Nephron (organoid): ENCODE measurements around the gene INCENP.

Experiments used
- H3K27ac Mint-ChIP-seq, 3 experiments: 2 replicates each; pipeline ENCODE4 v1.8.0; 2020; ENCODE audit warnings: mixed read lengths in 3 of 3, mild to moderate bottlenecking in 2 of 3, moderate library complexity in 1 of 3
- H3K27me3 Mint-ChIP-seq: 2 replicates; pipeline ENCODE4 v1.8.0; 2021; ENCODE audit warnings: low read depth, mild to moderate bottlenecking, moderate library complexity, mixed read lengths
- H3K36me3 Mint-ChIP-seq: 2 replicates; pipeline ENCODE4 v1.8.0; 2020; ENCODE audit warnings: low read depth, mixed read lengths
- H3K4me1 Mint-ChIP-seq: 2 replicates; pipeline ENCODE4 v1.8.0; 2020; ENCODE audit warnings: mixed read lengths
- H3K4me3 Mint-ChIP-seq, 3 experiments: 2 replicates each; pipeline ENCODE4 v1.8.0; 2020; ENCODE audit warnings: mild to moderate bottlenecking in 3 of 3, mixed read lengths in 3 of 3, moderate library complexity in 2 of 3
- H3K9me3 Mint-ChIP-seq: 2 replicates; pipeline ENCODE4 v1.8.0; 2020; ENCODE audit warnings: mixed read lengths
- CTCF ChIP-seq, 3 experiments: fragments of 200-600 bp; sonication (generic); IDR thresholded peaks; one replicate each; pipeline ENCODE4 v1.5.0; 2021; ENCODE audit warnings: antibody characterized with exemption in 3 of 3; ENCODE audit not compliant: unreplicated experiment in 3 of 3

INCENP gene

GRCh38 chr11:62125316-62125715 is 1.5 kb downstream of the INCENP start:
- H3K27me3 Mint-ChIP-seq: no peaks in the 10 kb centered on the region
- H3K27ac Mint-ChIP-seq: peak overlapping the region in 1 of 3 experiments; percentile 25
- peak overlapping the region; percentile 97 to 100 (median 99) for H3K4me3 Mint-ChIP-seq
- H3K4me1 Mint-ChIP-seq: peaks cover 19% of the 10 kb centered on the region
- no peaks in the 10 kb centered on the region for H3K9me3 Mint-ChIP-seq
- TF ChIP-seq CTCF (IDR thresholded peaks at IDR 0.05; ENCODE audit: unreplicated experiment in 3 of 3): no peak
- H3K36me3 Mint-ChIP-seq: peaks cover 17% of the 10 kb centered on the region

GRCh38 chr11:62125881-62126280 is 2.1 kb downstream of the INCENP start:
- no peak overlapping the region for H3K27ac Mint-ChIP-seq
- H3K4me3 Mint-ChIP-seq: peak overlapping the region; percentile 97 to 100 (median 99)
- peaks cover 23% of the 10 kb centered on the region for H3K36me3 Mint-ChIP-seq
- H3K27me3 Mint-ChIP-seq: no peaks in the 10 kb centered on the region
- no peaks in the 10 kb centered on the region for H3K9me3 Mint-ChIP-seq
- no peak for TF ChIP-seq CTCF (IDR thresholded peaks at IDR 0.05; ENCODE audit: unreplicated experiment in 3 of 3)
- H3K4me1 Mint-ChIP-seq: peaks cover 19% of the 10 kb centered on the region

DNA sequence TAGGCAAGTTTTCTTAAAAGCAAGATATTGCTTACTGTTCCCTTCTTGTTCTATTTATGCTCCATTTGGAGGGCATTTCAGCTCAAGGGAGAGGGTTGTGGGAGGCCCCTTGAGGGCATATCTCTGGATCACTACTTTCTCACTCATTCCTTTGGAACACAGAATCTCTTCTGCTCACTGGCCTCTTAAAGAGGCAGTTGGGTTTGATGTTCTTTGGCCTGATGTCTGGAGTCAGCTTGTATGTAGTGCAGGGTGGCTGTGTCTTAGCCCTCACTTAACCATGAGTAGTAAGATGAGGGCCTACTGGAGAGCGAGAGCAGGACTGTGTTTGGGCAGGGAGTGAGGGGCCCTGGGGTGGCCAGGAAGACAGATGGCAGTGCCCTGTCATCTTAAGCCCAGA is 3.6 kb downstream of the INCENP start:
- Mint-ChIP-seq H3K4me1 (peaks cover 15% of the 10 kb centered on the region), H3K36me3 (peaks cover 36% of the 10 kb centered on the region), H3K9me3 (no peaks in the 10 kb centered on the region), H3K27ac (no peak overlapping the region), H3K27me3 (no peaks in the 10 kb centered on the region), H3K4me3 (peak overlapping the region in 1 of 3 experiments; percentile 36)
- TF ChIP-seq CTCF (IDR thresholded peaks at IDR 0.05; ENCODE audit: unreplicated experiment in 3 of 3): no peak

GRCh38 chr11:62127941-62128770 is 4.3 kb downstream of the INCENP start:
- peaks cover 42% of the 10 kb centered on the region for H3K36me3 Mint-ChIP-seq
- no peak overlapping the region for H3K4me3 Mint-ChIP-seq
- peaks cover 15% of the 10 kb centered on the region for H3K4me1 Mint-ChIP-seq
- H3K9me3 Mint-ChIP-seq: no peaks in the 10 kb centered on the region
- no peaks in the 10 kb centered on the region for H3K27me3 Mint-ChIP-seq
- H3K27ac Mint-ChIP-seq: no peak overlapping the region
- no peak for TF ChIP-seq CTCF (IDR thresholded peaks at IDR 0.05; ENCODE audit: unreplicated experiment in 3 of 3)

GRCh38 chr11:62128835-62129234 is 5.0 kb downstream of the INCENP start:
- TF ChIP-seq CTCF (IDR thresholded peaks at IDR 0.05; ENCODE audit: unreplicated experiment in 3 of 3): no peak
- peaks cover 15% of the 10 kb centered on the region for H3K4me1 Mint-ChIP-seq
- no peaks in the 10 kb centered on the region for H3K9me3 Mint-ChIP-seq
- no peak overlapping the region for H3K4me3 Mint-ChIP-seq
- peaks cover 42% of the 10 kb centered on the region for H3K36me3 Mint-ChIP-seq
- H3K27me3 Mint-ChIP-seq: no peaks in the 10 kb centered on the region
- H3K27ac Mint-ChIP-seq: no peak overlapping the region
